HepG2 (cell line): ENCODE measurements around the gene CCL3. TPM values are rescaled to one million over a fixed set of nuclear protein-coding genes. Genes with fewer than 3 reads are reported as not detected.
A peak's percentile ranks its signal among the peaks of the same experiment; 100 is the strongest.

ENCODE experiments used
- ATAC-seq: fragments of 200-7000 bp; cut with Tn5 transposase; 3 replicates; pipeline ENCODE4 v1.9.1; 2020; ENCODE audit warnings: mild to moderate bottlenecking, moderate library complexity
- BruUV-seq: library from RNA; stranded (reverse); fragments of 400-500 nt; replicated peaks from 2 replicates; lab custom pipeline; 2021; lab: Mats Ljungman, UMichigan
- CTCF ChIA-PET: fragments of 300-600 bp; formaldehyde crosslinking; extraction: SDS; loops from one replicate; lab custom pipeline; 2021; ENCODE audit warnings: low total read pairs, inconsistent platforms, low intra/inter-chr PET ratio; lab: Yijun Ruan, JAX
- POLR2A ChIA-PET: fragments of 350-600 bp; sonication (Branson Sonifier 250); formaldehyde crosslinking; loops from one replicate; lab custom pipeline; 2020; ENCODE audit warnings: antibody characterized with exemption, inconsistent platforms; lab: Yijun Ruan, JAX
- DNase-seq: peaks from one replicate; pipeline ENCODE4 v3.0.0-alpha.2; 2015; ENCODE audit warnings: low spot score
- FAIRE-seq: peaks from 3 replicates; lab custom pipeline; 2011; peaks lifted over from hg19 to GRCh38; lab: Jason Lieb, UNC
- H2AFZ ChIP-seq: one replicate; pipeline ENCODE4 v1.6.1; 2011; ENCODE audit warnings: low read length, inconsistent platforms
- H3K27ac ChIP-seq: fragments of 300-600 bp; 3 replicates; pipeline ENCODE4 v1.8.0; 2011; ENCODE audit warnings: mixed run types, mild to moderate bottlenecking, mixed read lengths, low read length, inconsistent platforms; ENCODE audit not compliant: insufficient read depth; ENCODE audit errors: extremely low read length
- H3K27me3 ChIP-seq, 2 experiments: fragments of 200-600 bp in 1 of 2; 2 replicates in 1 of 2; 3 replicates in 1 of 2; pipeline versions ENCODE4 v1.6.0 to v1.8.0; 2011; ENCODE audit warnings: low read length in 2 of 2, mild to moderate bottlenecking in 2 of 2, moderate library complexity in 2 of 2, inconsistent platforms in 1 of 2; ENCODE audit not compliant: insufficient read depth in 2 of 2, control insufficient read depth in 1 of 2
- H3K36me3 ChIP-seq, 2 experiments: fragments of 200-600 bp in 1 of 2; replicated peaks in 1 of 2; 2 replicates in 1 of 2; 3 replicates in 1 of 2; pipeline versions ENCODE4 v1.5.1 to v1.8.0; 2011; ENCODE audit warnings: low read length in 2 of 2, inconsistent platforms in 1 of 2; ENCODE audit not compliant: insufficient read depth in 2 of 2, control insufficient read depth in 1 of 2
- H3K4me1 ChIP-seq: 2 replicates; pipeline ENCODE4 v1.5.1; 2012; ENCODE audit warnings: low read length, inconsistent platforms; ENCODE audit not compliant: insufficient read depth
- H3K4me2 ChIP-seq: 2 replicates; pipeline ENCODE4 v1.6.0; 2011; ENCODE audit warnings: low read depth, low read length, inconsistent platforms
- H3K4me3 ChIP-seq, 3 experiments: fragments of 200-600 bp in 1 of 3; sonication (generic), shearing (Covaris generic) in 1 of 3; replicated peaks in 1 of 3; 2 replicates each; pipeline ENCODE4 v1.5.1; 2011 to 2016; ENCODE audit warnings: low read length in 3 of 3, inconsistent platforms in 2 of 3, low read depth in 2 of 3, mild to moderate bottlenecking in 2 of 3, control low read depth in 1 of 3, mixed read lengths in 1 of 3; ENCODE audit not compliant: insufficient read depth in 1 of 3
- H3K79me2 ChIP-seq: one replicate; pipeline ENCODE4 v1.6.1; 2011; ENCODE audit warnings: low read length, inconsistent platforms; ENCODE audit not compliant: insufficient read depth
- H3K9ac ChIP-seq: 2 replicates; pipeline ENCODE4 v1.6.0; 2011; ENCODE audit warnings: mild to moderate bottlenecking, low read depth, low read length, inconsistent platforms; ENCODE audit not compliant: insufficient read depth
- H3K9me3 ChIP-seq: 2 replicates; pipeline ENCODE4 v1.5.1; 2012; ENCODE audit warnings: mild to moderate bottlenecking, low read length
- H4K20me1 ChIP-seq: 2 replicates; pipeline ENCODE4 v1.6.0; 2011; ENCODE audit warnings: inconsistent platforms, mild to moderate bottlenecking, low read length, moderate library complexity; ENCODE audit not compliant: insufficient read depth
- RAD21 ChIP-seq: fragments of 450-650 bp; formaldehyde crosslinking; IDR thresholded peaks from 2 replicates; pipeline ENCODE4 v1.5.0; 2020; ENCODE audit warnings: mild to moderate bottlenecking
- SALL1 ChIP-seq: sonication (generic); formaldehyde crosslinking; IDR thresholded peaks from 2 replicates; pipeline ENCODE4 v1.8.0; 2022; ENCODE audit warnings: mild to moderate bottlenecking, missing genetic modification reagents
- SMC3 ChIP-seq: IDR thresholded peaks from 2 replicates; pipeline ENCODE4 v1.6.1; 2011; ENCODE audit warnings: low read length, improper control_type of control experiment
- STAG1 ChIP-seq: sonication (generic); formaldehyde crosslinking; IDR thresholded peaks from 2 replicates; pipeline ENCODE4 v1.4.0; 2020; ENCODE audit warnings: missing genetic modification reagents
- ZNF138 ChIP-seq: sonication (generic); formaldehyde crosslinking; IDR thresholded peaks from 2 replicates; pipeline ENCODE4 v1.5.0; 2020; ENCODE audit warnings: mild to moderate bottlenecking, low read depth, missing genetic modification reagents
- ZNF263 ChIP-seq: sonication (generic); formaldehyde crosslinking; IDR thresholded peaks from 2 replicates; pipeline ENCODE4 v1.4.0; 2020; ENCODE audit warnings: missing genetic modification reagents
- ZSCAN9 ChIP-seq: IDR thresholded peaks from 2 replicates; pipeline ENCODE4 v1.6.1; 2016; ENCODE audit warnings: borderline replicate concordance
- WGBS: methylation state at CpG from one replicate; pipeline ENCODE4 v1.1.6; 2017; ENCODE audit warnings: low lambda C conversion rate; 5-methylcytosine and 5-hydroxymethylcytosine counted together
- in situ Hi-C: cut with HindIII; loops from 2 replicates; pipeline ENCODE4 v1.10.0; 2017; ENCODE audit warnings: low pct_unique_long_range_greater_than_20kb; ENCODE audit not compliant: extremely low pct_ligation_motif_present
- intact Hi-C: fragments of 100-400 bp; cut with micrococcal nuclease; formaldehyde crosslinking; loops from one replicate; pipeline ENCODE4 v1.10.0; 2022; ENCODE audit not compliant: unreplicated experiment
- polyA plus RNA-seq, 8 experiments: library from polyadenylated mRNA; depleted of rRNA in 3 of 8; stranded (reverse) in 7 of 8; unstranded in 1 of 8; fragments of >200 nt; fragmentation: Illumina TruSeq in 4 of 8; extraction: Trizol in 4 of 8; gene quantifications; 2 replicates each; pipeline versions ENCODE4 v1.2.1 to v1.2.3, GENCODE V29; 2011 to 2016; ENCODE audit warnings: low read depth in 4 of 8, missing spikeins in 1 of 8, mixed read lengths in 1 of 8; ENCODE audit not compliant: insufficient read depth in 1 of 8
- total RNA-seq, 5 experiments: library from RNA; depleted of rRNA; stranded (reverse); fragments of >200 nt; fragmentation: Illumina TruSeq; extraction: Trizol; gene quantifications; 2 replicates each; pipeline ENCODE4 v1.2.3, GENCODE V29; 2016; ENCODE audit warnings: low read depth in 1 of 5
- TF ChIP-seq, protein P1 (sequence below): sonication (generic); formaldehyde crosslinking; IDR thresholded peaks from 2 replicates; pipeline ENCODE4 v1.4.0; 2020; ENCODE audit warnings: mild to moderate bottlenecking, missing genetic modification reagents
- TF ChIP-seq, protein P2 (sequence below): sonication (generic); formaldehyde crosslinking; IDR thresholded peaks from 2 replicates; pipeline ENCODE4 v1.4.0; 2020; ENCODE audit warnings: missing genetic modification reagents
- TF ChIP-seq, protein P3 (sequence below), 2 experiments: fragments of 450-650 bp in 1 of 2; sonication (generic) in 1 of 2; formaldehyde crosslinking; IDR thresholded peaks; 2 replicates each; pipeline versions ENCODE4 v1.5.0 to v1.8.0; 2020 to 2022; ENCODE audit warnings: mild to moderate bottlenecking in 1 of 2, missing genetic modification reagents in 1 of 2
- TF ChIP-seq, protein P4 (sequence below): sonication (generic); formaldehyde crosslinking; IDR thresholded peaks from 2 replicates; pipeline ENCODE4 v1.4.0; 2020; ENCODE audit warnings: missing genetic modification reagents
- TF ChIP-seq, protein P5 (sequence below): sonication (generic); formaldehyde crosslinking; IDR thresholded peaks from 2 replicates; pipeline ENCODE4 v1.5.0; 2020; ENCODE audit warnings: mild to moderate bottlenecking, missing genetic modification reagents, moderate library complexity

CCL3 gene
- total and polyA plus RNA-seq, 2 of the 13 experiments (the other 11 are each of a cell fraction or from before 2014, with no cell fraction given): not detected

DNA sequence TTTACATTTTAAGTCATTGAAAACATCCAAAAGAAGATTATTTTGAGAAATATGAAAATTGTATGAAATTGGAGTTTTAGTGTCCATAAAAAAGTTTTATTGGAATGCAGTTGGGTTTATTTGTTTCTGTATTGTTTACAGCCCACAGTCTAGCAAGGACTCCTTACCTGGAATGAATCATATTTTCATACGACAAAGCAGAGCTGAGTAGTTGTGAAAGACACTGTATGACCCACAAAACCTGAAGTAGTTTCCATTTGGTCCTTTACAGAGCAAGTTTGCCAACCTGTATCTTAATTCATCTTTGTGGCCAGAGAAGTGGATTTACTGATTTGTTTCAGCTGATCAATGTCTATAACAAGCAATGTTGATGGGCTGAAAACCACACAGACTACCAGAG lies 15.6 kb downstream of the CCL3 start (continued):
- TF ChIP-seq, protein P1, sequence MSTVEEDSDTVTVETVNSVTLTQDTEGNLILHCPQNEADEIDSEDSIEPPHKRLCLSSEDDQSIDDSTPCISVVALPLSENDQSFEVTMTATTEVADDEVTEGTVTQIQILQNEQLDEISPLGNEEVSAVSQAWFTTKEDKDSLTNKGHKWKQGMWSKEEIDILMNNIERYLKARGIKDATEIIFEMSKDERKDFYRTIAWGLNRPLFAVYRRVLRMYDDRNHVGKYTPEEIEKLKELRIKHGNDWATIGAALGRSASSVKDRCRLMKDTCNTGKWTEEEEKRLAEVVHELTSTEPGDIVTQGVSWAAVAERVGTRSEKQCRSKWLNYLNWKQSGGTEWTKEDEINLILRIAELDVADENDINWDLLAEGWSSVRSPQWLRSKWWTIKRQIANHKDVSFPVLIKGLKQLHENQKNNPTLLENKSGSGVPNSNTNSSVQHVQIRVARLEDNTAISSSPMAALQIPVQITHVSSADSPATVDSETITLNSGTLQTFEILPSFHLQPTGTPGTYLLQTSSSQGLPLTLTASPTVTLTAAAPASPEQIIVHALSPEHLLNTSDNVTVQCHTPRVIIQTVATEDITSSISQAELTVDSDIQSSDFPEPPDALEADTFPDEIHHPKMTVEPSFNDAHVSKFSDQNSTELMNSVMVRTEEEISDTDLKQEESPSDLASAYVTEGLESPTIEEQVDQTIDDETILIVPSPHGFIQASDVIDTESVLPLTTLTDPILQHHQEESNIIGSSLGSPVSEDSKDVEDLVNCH (CRISPR knock-in tag): no peak

DNA sequence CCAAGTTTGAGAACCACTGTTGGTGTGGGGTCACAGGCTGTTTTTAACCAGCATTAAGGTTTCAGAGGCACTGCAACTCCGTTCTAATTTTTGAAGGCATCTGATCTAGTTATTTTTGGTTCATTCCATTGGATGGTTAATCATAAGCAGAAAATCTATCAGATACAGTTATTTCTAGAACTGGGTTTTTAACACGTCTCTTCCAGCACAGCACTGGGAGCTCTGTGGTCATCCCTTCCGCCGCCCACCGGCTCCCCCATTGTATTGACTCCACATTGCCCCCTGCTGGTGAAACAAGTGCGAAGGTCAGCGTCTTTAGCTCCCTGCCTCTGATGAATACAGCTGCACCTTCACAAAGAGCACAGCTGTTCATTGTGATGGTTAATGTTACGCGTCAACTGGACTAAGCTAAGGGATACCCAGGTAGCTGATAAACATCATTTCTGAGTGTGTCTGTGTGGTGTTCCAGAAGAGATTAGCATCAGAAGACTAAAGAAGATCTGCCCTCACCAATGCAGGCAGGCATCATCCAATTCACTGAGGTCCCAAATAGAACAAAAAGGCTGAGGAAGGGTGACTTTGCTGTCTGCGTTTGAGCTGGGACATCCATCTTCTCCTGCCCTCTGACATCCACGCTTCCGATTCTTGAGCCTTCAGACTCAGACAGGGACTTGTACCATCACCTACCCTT lies 17.4 kb downstream of the CCL3 start:
- no peak for FAIRE-seq
- ATAC-seq: peak; percentile 77
- H3K9ac ChIP-seq: no peak overlapping the region
- intact Hi-C loops: loop anchor here (1.0 to 2.0 kb wide), 2 partner anchors 64 to 103 kb away; no protein-coding TSS in a partner anchor
- no peaks in the 10 kb centered on the region for H4K20me1 ChIP-seq
- no peaks in the 10 kb centered on the region for H3K4me1 ChIP-seq
- ChIA-PET CTCF (interaction anchor here (0.6 to 2.9 kb wide), 4 partner anchors 76 to 126 kb away, joined by 3 to 28 read pairs (median 5); no protein-coding TSS in a partner anchor), POLR2A (interaction anchor here (1.1 to 2.1 kb wide), 4 partner anchors 91 to 102 kb away, joined by 7 to 19 read pairs (median 12); partner anchors contain the start of gene CCL16)
- H3K4me3 ChIP-seq: no peak overlapping the region
- BruUV-seq: no TSS peak
- no peak overlapping the region for H3K27ac ChIP-seq
- H3K4me2 ChIP-seq: no peak overlapping the region
- WGBS: 19% methylated on average over 11 of the region's 12 CpGs
- no peaks in the 10 kb centered on the region for H3K36me3 ChIP-seq
- DNase-seq: peak; percentile 52
- in situ Hi-C loops: loop anchor here (5.0 kb wide), 1 partner anchor 100 kb away; no protein-coding TSS in a partner anchor
- H3K9me3 ChIP-seq: no peaks in the 10 kb centered on the region
- peaks cover 0 to 16% of the 10 kb centered on the region in 2 experiments; a peak in 2 of 5 replicates for H3K27me3 ChIP-seq
- H2AFZ ChIP-seq: no peak overlapping the region
- H3K79me2 ChIP-seq: no peaks in the 10 kb centered on the region
- TF ChIP-seq, protein P2, sequence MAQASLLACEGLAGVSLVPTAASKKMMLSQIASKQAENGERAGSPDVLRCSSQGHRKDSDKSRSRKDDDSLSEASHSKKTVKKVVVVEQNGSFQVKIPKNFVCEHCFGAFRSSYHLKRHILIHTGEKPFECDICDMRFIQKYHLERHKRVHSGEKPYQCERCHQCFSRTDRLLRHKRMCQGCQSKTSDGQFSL (CRISPR knock-in tag): peak; percentile 85; the same call in 1 of the 2 replicates
- TF ChIP-seq, protein P3, sequence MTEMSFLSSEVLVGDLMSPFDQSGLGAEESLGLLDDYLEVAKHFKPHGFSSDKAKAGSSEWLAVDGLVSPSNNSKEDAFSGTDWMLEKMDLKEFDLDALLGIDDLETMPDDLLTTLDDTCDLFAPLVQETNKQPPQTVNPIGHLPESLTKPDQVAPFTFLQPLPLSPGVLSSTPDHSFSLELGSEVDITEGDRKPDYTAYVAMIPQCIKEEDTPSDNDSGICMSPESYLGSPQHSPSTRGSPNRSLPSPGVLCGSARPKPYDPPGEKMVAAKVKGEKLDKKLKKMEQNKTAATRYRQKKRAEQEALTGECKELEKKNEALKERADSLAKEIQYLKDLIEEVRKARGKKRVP (CRISPR knock-in tag; IDR thresholded peaks at IDR 0.05): no peak
- TF ChIP-seq, protein P4, sequence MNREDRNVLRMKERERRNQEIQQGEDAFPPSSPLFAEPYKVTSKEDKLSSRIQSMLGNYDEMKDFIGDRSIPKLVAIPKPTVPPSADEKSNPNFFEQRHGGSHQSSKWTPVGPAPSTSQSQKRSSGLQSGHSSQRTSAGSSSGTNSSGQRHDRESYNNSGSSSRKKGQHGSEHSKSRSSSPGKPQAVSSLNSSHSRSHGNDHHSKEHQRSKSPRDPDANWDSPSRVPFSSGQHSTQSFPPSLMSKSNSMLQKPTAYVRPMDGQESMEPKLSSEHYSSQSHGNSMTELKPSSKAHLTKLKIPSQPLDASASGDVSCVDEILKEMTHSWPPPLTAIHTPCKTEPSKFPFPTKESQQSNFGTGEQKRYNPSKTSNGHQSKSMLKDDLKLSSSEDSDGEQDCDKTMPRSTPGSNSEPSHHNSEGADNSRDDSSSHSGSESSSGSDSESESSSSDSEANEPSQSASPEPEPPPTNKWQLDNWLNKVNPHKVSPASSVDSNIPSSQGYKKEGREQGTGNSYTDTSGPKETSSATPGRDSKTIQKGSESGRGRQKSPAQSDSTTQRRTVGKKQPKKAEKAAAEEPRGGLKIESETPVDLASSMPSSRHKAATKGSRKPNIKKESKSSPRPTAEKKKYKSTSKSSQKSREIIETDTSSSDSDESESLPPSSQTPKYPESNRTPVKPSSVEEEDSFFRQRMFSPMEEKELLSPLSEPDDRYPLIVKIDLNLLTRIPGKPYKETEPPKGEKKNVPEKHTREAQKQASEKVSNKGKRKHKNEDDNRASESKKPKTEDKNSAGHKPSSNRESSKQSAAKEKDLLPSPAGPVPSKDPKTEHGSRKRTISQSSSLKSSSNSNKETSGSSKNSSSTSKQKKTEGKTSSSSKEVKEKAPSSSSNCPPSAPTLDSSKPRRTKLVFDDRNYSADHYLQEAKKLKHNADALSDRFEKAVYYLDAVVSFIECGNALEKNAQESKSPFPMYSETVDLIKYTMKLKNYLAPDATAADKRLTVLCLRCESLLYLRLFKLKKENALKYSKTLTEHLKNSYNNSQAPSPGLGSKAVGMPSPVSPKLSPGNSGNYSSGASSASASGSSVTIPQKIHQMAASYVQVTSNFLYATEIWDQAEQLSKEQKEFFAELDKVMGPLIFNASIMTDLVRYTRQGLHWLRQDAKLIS: no peak
- TF ChIP-seq ZSCAN9 (CRISPR knock-in tag): no peak
- TF ChIP-seq STAG1 (CRISPR knock-in tag): peak; percentile 75
- TF ChIP-seq, protein P5, sequence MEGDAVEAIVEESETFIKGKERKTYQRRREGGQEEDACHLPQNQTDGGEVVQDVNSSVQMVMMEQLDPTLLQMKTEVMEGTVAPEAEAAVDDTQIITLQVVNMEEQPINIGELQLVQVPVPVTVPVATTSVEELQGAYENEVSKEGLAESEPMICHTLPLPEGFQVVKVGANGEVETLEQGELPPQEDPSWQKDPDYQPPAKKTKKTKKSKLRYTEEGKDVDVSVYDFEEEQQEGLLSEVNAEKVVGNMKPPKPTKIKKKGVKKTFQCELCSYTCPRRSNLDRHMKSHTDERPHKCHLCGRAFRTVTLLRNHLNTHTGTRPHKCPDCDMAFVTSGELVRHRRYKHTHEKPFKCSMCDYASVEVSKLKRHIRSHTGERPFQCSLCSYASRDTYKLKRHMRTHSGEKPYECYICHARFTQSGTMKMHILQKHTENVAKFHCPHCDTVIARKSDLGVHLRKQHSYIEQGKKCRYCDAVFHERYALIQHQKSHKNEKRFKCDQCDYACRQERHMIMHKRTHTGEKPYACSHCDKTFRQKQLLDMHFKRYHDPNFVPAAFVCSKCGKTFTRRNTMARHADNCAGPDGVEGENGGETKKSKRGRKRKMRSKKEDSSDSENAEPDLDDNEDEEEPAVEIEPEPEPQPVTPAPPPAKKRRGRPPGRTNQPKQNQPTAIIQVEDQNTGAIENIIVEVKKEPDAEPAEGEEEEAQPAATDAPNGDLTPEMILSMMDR (CRISPR knock-in tag): peak; percentile 81
- peak; percentile 30; the same call in 1 of the 2 replicates for TF ChIP-seq SALL1
- peak; percentile 65; the same call in 1 of the 2 replicates for TF ChIP-seq RAD21
- peak; percentile 94 for TF ChIP-seq ZNF263 (CRISPR knock-in tag)
- peak; percentile 82 for TF ChIP-seq SMC3
- TF ChIP-seq ZNF138 (CRISPR knock-in tag): no peak
